Endothelial cell of umbilical vein (primary cell): ENCODE results near the gene CLIP2.

Experiments
- EZH2 ChIP-seq: IDR thresholded peaks from 2 replicates; pipeline ENCODE4 v1.6.1; 2012; ENCODE audit warnings: borderline replicate concordance, low read depth, mild to moderate bottlenecking, moderate library complexity, low read length, inconsistent platforms; ENCODE audit not compliant: severe bottlenecking
- TF ChIP-seq, protein P1 (sequence below), 2 donors: IDR thresholded peaks; 1 replicate in 1 of 2; 2 replicates in 1 of 2; pipeline ENCODE4 v1.5.1; 2011; ENCODE audit warnings: low read length in 2 of 2, mild to moderate bottlenecking in 2 of 2, moderate library complexity in 2 of 2, control low read depth in 1 of 2, inconsistent platforms in 1 of 2, low read depth in 1 of 2; ENCODE audit not compliant: insufficient read depth in 1 of 2; ENCODE audit errors: extremely low read depth in 1 of 2

- TF ChIP-seq, protein P1, sequence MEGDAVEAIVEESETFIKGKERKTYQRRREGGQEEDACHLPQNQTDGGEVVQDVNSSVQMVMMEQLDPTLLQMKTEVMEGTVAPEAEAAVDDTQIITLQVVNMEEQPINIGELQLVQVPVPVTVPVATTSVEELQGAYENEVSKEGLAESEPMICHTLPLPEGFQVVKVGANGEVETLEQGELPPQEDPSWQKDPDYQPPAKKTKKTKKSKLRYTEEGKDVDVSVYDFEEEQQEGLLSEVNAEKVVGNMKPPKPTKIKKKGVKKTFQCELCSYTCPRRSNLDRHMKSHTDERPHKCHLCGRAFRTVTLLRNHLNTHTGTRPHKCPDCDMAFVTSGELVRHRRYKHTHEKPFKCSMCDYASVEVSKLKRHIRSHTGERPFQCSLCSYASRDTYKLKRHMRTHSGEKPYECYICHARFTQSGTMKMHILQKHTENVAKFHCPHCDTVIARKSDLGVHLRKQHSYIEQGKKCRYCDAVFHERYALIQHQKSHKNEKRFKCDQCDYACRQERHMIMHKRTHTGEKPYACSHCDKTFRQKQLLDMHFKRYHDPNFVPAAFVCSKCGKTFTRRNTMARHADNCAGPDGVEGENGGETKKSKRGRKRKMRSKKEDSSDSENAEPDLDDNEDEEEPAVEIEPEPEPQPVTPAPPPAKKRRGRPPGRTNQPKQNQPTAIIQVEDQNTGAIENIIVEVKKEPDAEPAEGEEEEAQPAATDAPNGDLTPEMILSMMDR (IDR thresholded peaks at IDR 0.05; ENCODE audit: extremely low read depth in 1 of 2, insufficient read depth in 1 of 2, low read depth in 1 of 2, low read length in 2 of 2): no peak
- no peak for TF ChIP-seq EZH2
Measured at GRCh38 chr7:74338366-74339108, 49.3 kb downstream of the CLIP2 start.
